Glomerular endothelial cell (primary cell): ENCODE measurements around the gene PGA3. TPM values are rescaled to one million over a fixed set of nuclear protein-coding genes. Genes with fewer than 3 reads are reported as not detected.
"Not testable (repeated sequence)": the region's sequence is repeated elsewhere in the genome, so short reads cannot be mapped to it uniquely, and the experiment has no call there.

Experiments used
- DNase-seq: peaks from one replicate; pipeline ENCODE4 v3.0.0-alpha.2; 2011; ENCODE audit warnings: low read depth, low spot score; ENCODE audit errors: extremely low read depth
- total RNA-seq: library from RNA; depleted of rRNA; stranded (reverse); fragments of >200 nt; gene quantifications from 2 replicates; pipeline ENCODE4 v1.2.3, GENCODE V29; 2015

PGA3 gene
- total RNA-seq, 1 donor from 2014 or later, result not detected

GRCh38 chr11:61204502-61205059, 1.3 kb downstream of the PGA3 start:
- not testable (repeated sequence) for DNase-seq

- DNase-seq, result not testable (repeated sequence)
Measured at GRCh38 chr11:61207636-61208310, 4.5 kb downstream of the PGA3 start.

DNA sequence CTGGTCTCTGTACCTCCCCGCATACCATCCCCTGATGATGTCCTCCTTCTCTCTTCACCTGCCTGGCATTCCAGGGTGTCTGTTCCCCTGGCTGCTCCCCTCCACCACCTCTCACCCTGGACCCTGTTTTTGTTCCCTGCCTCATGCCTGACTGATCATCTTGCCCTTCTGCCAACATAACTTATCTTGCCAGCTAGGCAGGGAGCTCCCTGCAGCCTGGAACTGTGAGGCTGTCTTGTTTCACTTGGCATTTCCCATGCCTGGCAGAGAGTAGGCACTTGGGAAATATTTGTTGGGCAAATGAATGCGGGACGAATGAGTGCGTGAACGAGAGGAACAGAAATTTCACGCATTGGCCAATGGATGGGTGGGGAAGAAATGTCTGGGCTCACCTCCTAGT, 7.3 kb downstream of the PGA3 start:
- not testable (repeated sequence) for DNase-seq

DNA sequence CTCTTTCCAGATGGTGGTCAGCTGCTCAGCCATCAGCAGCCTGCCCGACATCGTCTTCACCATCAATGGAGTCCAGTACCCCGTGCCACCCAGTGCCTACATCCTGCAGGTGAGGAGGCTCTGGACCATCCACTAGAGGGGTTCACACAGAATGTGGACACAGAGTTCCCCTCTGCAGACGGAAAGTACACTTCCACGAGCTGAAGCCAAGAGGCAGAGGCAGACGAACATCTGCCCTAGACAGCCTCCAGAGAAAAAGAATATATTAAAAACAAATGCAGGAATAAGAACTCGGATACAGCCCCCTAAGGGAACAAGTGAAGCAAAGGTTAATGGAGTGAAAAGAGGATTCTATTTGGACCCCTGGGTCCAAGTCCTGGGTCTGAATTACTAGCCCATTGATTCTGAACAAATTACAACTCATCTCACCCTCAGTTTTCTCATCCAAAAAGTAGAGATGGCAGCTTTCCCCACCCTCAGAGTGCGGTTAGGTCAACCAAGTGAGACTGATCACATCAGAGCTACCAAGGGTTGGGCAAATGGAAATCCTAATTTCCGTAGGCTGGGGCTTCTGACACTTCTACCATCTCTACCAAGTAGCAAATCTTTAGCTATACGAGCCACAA, 8.1 kb downstream of the PGA3 start:
- not testable (repeated sequence) for DNase-seq

GRCh38 chr11:61212202-61212601, 8.9 kb downstream of the PGA3 start:
- DNase-seq, result not testable (repeated sequence)

DNA sequence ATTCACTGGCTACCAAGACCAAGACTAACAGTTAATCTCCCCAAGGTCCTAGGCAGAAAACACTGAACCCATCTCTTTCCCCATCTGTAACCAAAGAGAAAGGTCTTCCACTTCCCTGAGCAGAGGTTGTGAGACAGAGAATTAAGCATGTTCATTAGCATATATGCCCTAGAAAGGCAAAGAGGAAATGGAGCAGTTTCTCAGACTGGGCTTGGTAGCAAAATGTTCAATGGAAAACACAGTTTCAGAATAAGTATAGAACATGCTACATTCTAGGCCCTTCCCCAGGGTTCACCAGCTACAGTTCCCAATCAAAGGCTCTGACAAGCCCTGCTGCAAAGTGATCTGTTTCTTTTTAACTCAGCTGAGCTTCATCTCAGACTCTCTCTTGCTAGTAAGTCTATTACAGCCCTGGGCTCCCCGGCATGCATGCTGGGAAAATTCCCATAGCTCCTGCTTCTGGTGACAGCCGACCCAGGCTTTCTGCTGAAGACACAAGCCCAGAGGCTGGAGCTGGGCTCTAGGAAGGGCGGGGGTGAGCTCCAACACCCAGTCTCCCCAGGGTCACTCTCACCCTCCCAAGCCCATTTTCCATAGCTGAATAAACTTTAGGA, 10.5 kb downstream of the PGA3 start:
- DNase-seq, result not testable (repeated sequence)

GRCh38 chr11:61218306-61218705, 15.0 kb downstream of the PGA3 start:
- DNase-seq, result not testable (repeated sequence)

- DNase-seq, result not testable (repeated sequence)
Measured at GRCh38 chr11:61219016-61219415, 15.7 kb downstream of the PGA3 start.

GRCh38 chr11:61222047-61222446, 18.7 kb downstream of the PGA3 start, which contains the start of gene PGA4:
Gene PGA4 (plus strand): TSS chr11:61222347. CDS start chr11:61222401, 54 bp downstream.
- DNase-seq, result not testable (repeated sequence)

DNA sequence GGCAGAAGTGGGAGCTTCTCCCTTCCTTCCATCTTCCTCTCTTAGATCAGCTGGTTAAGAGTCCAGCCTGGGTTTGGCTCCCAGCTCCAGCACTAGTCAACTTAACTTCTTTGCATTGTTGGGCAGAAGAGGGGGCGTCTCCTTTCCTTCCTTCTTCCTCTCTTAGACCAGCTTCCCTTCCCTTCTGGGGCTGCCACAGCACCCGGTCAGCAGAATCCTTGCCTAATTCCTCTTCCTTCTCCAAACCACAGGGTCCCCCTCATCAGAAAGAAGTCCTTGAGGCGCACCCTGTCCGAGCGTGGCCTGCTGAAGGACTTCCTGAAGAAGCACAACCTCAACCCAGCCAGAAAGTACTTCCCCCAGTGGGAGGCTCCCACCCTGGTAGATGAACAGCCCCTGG, 19.4 kb downstream of the PGA3 start:
- DNase-seq, result not testable (repeated sequence)

DNA sequence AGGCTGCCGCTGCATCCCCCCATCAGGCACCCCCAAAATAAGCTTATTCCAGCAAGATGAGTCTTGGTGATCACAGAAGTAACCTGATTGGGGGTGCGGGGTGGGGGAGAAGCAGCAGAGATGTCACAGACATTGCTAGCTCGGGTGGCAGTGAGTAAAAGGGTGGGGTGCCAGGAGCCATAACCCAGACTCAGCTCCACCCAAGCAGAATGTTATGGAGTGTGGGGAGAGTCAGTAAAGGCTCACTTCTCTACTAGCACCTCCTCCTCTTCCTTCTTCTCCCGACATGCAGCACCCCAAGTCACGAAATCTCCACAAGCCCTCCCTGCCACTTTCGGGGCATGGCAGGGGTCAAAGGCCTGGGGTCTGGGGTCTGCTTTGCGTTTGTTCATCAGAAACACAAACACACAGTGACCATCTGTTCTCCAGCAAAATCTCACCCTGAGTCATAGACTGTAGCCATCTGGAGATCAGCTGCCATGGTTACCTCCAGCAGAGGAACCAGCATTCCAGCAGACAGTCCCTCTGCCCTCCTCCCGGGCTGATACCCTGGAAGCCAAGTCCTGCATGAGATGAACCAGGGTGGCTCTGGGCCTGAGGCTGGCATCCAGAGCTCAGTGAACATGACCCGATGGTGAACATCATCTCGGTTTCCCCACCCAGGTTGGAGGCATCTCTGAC, 23.3 kb downstream of the PGA3 start:
- not testable (repeated sequence) for DNase-seq

DNA sequence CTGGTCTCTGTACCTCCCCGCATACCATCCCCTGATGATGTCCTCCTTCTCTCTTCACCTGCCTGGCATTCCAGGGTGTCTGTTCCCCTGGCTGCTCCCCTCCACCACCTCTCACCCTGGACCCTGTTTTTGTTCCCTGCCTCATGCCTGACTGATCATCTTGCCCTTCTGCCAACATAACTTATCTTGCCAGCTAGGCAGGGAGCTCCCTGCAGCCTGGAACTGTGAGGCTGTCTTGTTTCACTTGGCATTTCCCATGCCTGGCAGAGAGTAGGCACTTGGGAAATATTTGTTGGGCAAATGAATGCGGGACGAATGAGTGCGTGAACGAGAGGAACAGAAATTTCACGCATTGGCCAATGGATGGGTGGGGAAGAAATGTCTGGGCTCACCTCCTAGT, 26.1 kb downstream of the PGA3 start:
- DNase-seq, result not testable (repeated sequence)

- DNase-seq, result not testable (repeated sequence)
Measured at GRCh38 chr11:61231033-61231432, 27.7 kb downstream of the PGA3 start.

DNA sequence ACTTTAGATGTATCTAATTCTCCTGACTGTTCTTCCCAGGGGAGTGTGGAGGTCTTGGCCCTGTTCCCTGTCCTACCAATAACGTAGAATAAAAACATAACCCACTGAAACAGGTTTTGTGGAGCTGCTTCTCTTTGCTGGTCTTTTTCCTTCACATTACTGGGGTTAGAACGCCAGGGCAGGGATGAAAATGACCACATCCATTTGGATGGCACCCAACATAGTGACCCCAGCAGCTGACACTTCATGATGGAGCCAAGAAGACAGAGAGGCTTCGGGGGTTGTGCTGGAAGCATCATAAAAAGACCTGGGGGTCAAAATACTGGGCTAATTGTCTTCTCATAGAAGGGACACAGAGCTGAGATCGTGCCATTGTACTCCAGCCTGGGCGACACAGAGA, 28.3 kb downstream of the PGA3 start:
- DNase-seq, result not testable (repeated sequence)

GRCh38 chr11:61232548-61233145, 29.3 kb downstream of the PGA3 start:
- DNase-seq, result not testable (repeated sequence)

DNA sequence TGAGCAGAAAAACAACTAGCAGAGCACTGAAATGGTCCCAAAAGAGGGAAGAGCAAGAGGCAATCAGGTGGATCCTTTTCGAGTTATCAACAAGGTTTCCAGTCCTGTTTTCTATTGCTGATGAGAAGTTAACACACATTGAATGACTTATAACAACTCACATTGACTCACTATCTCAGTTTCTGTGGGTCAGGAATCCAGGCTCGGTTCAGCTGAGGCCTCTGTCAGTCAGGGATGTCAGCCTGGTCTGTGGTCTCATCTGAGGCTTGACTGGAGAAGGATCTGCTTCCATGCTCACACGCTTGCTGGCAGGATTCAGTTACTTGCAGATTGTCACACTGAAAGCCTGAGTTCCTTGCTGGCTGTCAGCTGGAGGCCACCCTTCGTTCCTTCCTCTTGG, 33.8 kb downstream of the PGA3 start:
- not testable (repeated sequence) for DNase-seq

GRCh38 chr11:61240288-61240687, 37.0 kb downstream of the PGA3 start:
- DNase-seq, result not testable (repeated sequence)

- not testable (repeated sequence) for DNase-seq
Measured at GRCh38 chr11:61240875-61241274, 37.6 kb downstream of the PGA3 start, which contains the start of gene PGA5. Gene PGA5 (plus strand): TSS chr11:61241175. CDS start chr11:61241227, 52 bp downstream.

DNA sequence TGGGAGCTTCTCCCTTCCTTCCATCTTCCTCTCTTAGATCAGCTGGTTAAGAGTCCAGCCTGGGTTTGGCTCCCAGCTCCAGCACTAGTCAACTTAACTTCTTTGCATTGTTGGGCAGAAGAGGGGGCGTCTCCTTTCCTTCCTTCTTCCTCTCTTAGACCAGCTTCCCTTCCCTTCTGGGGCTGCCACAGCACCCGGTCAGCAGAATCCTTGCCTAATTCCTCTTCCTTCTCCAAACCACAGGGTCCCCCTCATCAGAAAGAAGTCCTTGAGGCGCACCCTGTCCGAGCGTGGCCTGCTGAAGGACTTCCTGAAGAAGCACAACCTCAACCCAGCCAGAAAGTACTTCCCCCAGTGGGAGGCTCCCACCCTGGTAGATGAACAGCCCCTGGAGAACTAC, 38.2 kb downstream of the PGA3 start:
- not testable (repeated sequence) for DNase-seq

- DNase-seq, result not testable (repeated sequence)
Measured at GRCh38 chr11:61245284-61245964, 42.1 kb downstream of the PGA3 start.
